ENCODE data around the gene IL1RL2.

Gene IL1RL2

DNA sequence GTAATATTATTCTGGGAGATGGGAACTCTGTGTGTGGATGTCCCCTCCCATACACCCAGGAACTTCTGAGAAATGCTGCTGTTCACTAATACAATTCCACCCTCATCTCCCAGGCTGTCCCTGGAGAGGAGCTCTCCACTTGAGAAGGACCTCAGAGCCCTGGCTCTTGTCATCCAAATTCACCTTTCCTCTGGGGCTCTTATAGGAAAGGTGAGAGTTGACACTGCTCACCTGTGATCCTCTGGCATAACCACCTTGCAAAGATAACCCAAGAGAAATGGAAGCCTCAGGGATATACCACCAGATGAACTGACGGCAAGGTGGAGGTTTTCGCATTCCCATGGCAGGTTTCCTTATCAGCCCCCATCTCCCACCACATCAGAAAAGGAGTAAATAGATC, 52.0 kb downstream of the IL1RL2 start:
- no peak for DNase-seq (ENCODE audit: low read depth)

DNA sequence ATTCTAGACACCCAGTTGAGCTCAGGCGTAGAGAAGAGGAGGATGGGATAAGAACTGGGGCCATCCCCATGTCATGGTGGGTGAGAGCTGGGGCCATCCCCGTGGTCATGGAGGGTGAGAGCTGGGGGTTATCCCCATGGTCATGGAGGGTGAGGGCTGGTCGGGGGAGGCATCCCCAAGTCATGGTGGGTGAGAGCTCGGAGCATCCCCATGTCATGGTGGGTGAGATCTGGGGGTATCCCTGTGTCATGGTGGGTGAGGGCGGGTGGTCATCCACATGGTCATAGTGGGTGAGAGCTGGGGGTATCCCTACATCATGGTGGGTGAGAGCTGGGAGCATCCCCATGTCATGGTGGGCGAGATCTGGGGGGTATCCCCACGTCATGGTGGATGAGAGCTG, 52.5 kb downstream of the IL1RL2 start:
- no peak for DNase-seq (ENCODE audit: low read depth)

DNA sequence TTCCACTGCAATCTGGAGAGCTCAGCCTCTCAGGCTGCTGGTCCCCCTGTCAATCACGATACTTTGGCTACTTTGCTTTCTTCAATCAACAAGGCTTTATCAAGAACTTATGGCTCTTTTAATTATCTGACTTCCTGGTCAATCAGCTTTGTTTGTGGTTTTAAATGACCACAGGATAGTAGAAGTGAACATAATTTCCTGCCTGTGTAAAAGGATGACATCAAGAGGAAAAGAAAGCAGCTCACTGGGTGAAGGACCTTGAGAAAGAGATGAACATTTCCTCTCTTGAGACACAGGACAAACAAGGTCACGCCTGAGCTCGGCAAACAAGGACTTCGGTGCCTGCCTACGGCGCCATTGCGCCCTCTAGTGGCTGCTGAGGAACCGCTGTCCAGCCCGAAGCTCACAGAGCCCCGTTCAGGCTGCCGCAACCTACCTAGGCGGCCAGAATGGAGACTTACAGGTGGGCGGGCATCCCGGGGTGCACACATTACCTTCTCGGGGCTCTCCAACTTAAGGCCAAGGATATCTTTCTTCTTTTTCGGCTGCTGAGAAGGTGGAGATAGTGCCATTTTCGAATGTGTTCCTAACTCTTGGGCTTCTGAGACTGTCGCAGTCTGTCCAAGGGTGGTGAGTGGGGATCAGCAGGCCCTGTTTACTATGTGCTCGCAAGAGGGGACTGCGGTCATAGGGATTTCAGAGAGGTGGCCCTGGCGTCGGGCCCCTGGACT, 54.0 kb downstream of the IL1RL2 start:
- peak; percentile 53 for DNase-seq (ENCODE audit: low read depth)

DNA sequence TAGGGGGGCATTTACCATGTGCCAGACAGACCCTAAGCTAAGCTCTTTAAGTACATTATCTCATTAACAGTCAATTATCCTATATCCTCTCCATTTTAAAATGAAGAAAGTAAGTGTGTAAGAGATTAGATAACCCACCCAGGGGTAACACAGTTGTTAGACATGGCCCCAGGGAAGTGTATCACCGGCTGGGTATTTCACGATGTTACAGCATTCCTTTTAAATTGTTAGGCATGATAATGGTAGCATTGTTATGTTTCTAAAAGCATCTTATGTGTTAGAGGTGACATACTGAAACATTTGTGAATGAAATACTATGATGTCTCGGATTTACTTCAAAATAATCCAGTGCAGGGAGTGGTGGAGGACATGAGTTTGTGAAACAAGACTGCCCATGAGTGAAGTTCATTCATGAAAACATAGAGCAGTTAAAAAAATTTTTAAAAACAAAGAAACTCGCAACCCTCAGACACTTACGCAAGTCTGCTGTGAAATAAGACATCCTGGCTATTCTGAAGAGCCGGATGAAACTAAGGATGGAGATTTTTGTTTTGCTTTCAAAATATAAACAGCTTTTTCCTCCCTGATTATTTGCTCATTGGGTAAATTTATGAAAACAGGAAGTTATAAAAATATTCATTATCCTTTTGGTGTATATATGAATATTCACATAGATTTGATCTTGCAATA, 54.9 kb downstream of the IL1RL2 start:
- no peak for DNase-seq (ENCODE audit: low read depth)

DNA sequence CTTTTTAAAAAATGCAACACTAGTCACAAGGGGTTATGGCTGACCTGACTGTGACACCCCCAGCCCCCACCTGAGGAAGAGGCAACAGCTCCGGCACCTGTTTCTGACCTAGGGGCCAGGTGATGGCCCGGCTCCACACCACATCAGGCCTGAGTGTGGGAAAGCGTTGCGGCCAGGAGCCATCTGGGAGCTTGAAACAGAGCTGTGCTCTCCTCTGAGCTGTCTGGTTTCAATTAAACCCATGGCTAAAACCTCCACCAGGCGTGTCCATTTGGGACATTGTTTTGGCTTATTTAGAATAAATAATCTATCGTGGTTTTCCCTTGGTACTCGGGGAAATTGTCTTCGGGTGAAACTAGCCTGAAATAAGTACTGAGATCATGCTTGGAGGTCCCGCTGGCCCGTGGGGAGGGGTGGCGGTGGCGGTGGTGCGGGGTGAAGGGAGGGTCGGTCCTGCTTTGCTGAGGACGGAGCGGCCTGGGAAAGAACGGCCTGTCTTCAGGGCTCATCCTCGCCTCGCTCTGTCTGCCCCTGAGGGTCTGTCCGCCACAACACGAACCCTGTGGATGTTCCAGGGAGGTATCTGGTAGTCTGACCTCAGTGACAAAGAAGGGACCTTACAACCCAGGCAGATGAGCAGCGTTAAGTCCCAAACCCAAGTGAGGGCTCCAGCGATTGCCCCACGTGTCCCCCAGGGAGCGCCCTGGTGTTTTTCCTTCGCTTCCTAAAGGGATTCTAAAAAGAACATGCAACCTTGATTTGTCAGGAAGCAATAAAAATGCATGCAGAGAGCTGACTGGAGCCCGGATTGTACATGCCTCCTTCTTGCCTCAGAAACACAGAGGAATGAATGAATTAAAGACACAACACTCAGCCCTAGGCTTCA, 58.7 kb downstream of the IL1RL2 start:
- no peak for DNase-seq (ENCODE audit: low read depth)

DNA sequence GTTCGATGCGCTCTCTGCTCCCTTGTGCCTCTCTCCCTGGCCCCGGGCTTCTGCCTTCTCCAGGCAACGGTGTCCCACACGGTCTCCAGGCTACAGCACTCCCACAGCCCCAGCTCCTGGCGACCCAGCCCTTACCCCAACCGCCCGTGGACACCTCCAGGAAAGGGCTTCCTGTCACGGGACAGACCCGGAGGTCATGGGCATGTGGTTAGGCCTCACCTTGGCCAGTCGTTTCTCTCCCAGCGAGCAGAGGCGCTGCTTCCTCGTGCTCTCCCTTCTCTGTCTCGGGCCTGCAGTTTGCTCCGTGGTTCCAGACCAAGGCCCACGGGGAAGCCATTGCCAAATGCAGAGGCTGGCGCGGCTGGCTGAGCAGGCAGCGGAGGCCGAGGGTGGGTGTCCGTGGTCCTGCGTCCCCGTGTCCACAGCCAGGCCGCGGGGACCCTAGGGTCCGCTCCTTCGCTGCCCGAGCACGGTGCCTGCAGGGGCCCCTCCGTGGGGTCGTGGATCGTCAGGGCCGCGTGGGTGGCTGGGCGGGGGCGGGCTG, 63.5 kb downstream of the IL1RL2 start:
- no peak for DNase-seq (ENCODE audit: low read depth)

DNA sequence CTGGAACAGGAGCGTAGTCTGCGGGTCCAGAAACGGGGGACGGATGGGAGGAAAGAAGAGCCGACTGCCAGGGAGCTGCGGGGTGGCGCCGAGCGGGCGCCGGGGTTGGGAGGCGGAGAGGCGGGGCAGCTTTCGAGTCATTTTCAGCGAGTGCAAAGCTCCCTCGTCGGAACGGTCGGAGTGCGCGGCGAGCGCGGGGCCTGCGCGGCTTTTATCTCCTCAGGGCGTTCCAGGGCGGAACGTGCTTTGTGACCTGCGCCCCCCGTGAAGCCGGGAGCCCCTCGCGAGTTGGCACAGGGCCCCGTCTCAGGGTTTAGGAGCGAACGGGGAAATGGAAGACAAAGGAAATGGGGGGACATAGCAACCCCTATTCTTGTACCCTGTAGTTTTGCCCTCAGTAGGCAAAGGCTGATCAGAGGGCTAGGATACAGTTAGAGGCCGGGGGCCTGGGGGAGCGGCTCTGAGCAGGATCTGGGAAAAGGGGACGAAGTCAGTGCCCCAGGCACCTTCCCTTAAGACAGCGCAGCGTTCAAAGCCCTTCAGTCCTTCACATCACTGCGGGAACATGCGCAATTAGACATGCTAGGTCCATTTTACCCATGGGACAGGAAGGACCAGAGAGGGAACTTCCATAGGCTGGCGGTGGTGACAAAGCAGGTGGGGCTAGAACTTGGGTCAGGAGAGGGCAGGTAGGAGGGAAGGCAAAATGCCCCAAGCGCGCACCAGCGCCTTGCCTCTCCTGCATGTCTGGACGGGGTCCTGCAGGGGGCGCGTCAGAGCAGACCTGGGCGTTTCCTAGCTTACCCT, 64.4 kb downstream of the IL1RL2 start:
- DNase-seq (ENCODE audit: low read depth): no peak

DNA sequence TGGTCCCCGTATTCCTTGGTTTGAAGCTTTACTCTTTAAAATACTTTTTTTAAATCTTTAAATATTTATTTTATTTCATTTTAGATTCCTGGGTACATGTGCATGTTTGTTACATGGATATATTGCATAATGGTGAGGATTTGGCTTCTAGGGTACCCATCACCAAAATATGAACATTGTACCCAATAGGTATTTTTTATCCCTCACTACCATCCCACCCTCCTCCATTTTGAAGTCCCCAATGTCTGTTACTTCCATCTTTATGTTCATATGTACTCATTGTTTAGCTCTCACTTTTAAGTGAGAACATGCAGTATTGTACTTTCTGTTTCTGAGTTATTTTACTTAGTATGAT, 65.0 kb downstream of the IL1RL2 start:
- DNase-seq (ENCODE audit: low read depth): no peak

DNA sequence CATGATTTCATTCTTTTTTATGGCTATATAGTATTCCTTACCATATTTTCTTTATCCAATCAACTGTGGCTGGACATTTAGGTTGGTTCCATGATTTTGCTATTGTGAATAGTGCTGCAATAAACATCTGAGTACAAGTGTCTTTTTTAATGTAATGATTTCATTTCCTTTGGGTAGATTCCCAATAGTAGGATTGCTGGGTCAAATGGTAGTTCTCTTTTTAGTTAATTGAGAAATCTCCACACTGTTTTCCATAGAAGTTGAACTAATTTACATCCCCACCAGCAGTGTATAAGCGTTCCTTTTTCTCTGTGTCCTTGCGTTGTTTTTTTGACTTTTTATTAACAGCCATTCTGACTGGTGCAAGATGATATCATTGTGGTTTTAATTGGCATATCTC, 65.4 kb downstream of the IL1RL2 start:
- DNase-seq (ENCODE audit: low read depth): no peak

DNA sequence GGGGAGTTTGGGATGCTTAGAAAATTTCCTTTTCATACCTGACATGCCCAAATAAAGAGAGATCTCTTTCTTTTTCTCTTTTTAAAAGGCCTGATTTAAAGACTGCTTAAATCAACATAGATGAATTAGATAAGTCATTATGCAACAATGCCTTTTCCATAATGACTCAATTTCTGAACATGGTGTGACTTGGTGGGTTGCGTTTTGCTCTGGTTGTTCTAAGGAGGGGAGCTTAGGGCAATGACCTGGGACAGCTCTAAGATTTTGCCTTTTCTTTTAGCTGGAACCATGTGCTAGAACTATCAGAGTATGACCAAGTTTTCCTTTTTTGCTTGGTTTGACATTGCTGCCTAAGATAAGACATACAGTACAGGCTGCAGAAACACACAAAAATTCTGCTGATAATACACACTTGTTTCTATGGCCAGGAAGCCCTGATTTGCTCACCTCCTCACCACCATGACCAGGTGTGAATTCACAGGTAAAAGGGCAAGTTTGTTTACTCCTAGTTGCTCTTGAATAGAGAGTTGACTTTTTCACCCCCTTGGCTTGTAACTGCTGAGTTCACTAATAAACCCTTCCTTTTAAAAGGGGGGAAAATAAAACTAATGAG, 66.4 kb downstream of the IL1RL2 start:
- DNase-seq (ENCODE audit: low read depth): no peak

DNA sequence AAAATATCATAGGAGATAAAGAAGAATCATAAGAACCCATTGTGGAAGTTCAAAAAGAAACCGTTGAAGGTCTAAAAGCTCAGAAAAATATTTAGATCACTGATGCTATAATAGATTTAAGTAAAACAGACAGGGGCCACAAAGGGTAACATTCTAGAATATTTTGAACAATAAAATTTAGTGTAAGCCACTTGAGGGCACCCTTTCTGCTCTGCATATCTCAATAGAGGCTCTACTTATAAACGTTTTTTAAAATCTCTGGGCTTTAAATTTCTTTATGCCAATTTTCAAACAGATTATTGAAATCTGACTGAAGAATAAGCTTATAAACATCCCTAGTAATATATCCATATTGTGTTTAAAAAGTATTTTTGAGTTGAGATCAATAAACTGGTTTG, 66.9 kb downstream of the IL1RL2 start:
- DNase-seq (ENCODE audit: low read depth): no peak

DNA sequence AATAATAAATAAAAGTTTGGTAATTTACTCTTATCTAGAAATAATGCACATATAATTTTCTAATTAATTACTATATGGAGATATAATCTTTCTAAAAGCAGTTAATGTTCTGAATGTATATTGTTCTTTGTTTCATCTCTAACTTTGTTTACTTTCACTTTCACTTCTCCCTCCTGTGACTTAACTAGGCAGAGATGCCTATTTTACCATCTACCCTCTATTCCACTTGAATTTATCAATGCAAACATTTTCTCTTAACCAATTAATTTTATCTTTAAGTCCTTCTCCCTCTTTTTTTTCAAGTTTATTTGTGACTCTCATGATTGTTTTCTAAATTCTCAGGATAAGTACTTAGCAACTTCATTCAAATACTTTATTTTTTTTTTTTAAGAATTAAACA, 69.5 kb downstream of the IL1RL2 start:
- no peak for DNase-seq (ENCODE audit: low read depth)

DNA sequence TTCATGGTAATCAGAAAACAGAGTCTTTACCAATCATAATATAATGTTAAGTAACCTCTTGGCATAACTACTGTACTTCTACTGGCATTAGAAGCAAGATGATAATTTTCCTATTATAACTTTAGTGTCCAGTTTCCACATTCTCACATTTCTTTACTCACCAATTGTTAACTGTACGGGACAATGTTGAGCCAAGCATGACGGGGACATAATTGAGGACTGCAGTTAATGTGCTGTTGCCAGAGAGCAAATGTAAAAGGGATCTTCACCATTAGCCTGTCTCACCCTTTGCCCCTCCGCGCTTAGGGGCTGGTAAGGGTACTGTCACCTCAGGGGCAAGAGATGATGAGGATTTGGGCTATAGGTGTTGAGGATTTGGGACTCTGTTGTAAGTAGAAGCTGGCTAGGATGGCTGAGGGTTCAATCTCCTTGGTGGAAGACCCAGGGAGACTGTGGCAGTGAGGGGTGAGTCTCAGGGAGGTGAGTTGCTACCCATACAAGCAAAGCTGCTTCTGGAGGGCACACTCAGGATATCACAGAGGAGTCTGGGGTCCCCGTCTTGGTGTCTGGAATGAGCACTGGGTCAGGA, 70.1 kb downstream of the IL1RL2 start:
- DNase-seq (ENCODE audit: low read depth): no peak

DNA sequence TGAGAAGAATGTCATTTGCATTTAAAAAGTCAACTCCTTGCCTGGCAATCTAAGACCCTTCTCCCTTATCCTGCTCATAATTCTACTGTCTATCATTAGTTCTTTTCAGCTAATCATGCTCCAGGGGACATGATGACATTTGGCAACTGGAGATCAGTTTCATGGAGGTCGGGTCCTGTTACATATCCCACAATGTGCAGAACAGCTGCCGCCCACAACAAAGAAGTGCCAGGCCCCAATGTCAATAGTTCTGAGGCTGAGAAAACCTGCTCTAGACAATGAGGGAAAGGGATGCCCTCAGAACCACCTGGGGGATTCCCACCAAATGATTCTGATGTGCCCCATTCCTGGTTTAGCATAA, 71.2 kb downstream of the IL1RL2 start:
- no peak for DNase-seq (ENCODE audit: low read depth)

DNA sequence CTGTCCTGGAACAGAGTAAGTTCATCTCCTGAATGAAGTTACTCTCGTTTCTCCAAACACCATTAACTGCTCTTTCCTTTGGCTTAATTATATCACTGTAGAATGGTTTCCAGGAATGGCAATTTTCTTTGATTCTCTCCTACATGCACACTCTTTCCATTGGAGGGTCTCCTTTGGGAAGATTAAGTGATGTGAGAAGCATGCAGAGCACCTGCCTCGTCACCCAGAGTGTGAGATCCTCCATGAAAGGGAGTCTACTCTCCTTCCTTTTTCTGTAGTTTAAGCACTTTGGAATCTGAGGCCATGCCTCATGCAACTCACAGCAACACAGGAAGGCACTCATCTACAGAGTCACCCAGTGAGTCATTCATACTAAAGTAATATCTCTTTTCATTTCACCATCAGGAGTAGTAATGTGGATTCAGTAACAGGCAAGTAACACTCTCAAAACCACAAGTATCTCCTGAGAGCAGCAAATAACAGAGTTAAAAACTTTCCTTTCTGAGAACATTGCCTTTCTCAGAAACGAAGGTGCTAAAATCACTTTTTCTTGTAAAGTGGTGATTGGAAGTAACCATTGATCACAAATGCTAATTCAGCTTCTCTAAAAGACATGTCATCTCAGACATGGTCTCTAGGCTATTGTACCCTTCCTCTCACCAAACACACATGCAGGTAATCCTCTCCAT, 71.7 kb downstream of the IL1RL2 start:
- DNase-seq (ENCODE audit: low read depth): no peak

DNA sequence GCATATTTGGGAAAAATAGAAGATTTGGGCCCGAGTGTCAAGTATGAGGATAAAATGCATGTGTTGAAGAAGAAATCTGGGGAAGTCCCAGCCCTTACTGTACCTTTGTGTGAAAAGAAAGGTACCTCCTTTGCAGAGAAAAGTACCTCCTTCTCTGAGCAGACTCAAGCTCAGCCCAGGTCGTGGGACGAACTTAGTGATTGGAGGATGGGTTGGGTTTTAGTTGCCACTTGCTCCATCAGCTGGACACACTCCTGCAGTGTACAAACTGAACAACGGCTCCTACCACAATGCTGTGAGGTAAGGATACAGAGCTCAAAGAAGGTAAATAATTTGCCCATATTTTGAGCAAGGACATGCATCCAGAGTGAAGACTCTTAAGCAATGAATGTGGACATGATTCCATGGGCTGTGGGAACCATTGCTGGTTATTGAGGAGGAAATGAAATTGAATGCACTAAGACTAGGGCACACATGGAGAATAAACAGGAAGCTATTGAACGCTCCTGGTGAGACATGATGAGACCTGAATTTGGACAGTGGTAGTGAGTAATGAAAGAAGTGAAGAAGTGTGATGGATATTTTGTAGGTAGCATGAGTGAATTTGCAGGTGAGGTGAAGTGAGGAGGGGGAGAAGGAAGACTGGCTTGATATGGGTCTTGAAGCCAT, 74.8 kb downstream of the IL1RL2 start:
- DNase-seq (ENCODE audit: low read depth): no peak

DNA sequence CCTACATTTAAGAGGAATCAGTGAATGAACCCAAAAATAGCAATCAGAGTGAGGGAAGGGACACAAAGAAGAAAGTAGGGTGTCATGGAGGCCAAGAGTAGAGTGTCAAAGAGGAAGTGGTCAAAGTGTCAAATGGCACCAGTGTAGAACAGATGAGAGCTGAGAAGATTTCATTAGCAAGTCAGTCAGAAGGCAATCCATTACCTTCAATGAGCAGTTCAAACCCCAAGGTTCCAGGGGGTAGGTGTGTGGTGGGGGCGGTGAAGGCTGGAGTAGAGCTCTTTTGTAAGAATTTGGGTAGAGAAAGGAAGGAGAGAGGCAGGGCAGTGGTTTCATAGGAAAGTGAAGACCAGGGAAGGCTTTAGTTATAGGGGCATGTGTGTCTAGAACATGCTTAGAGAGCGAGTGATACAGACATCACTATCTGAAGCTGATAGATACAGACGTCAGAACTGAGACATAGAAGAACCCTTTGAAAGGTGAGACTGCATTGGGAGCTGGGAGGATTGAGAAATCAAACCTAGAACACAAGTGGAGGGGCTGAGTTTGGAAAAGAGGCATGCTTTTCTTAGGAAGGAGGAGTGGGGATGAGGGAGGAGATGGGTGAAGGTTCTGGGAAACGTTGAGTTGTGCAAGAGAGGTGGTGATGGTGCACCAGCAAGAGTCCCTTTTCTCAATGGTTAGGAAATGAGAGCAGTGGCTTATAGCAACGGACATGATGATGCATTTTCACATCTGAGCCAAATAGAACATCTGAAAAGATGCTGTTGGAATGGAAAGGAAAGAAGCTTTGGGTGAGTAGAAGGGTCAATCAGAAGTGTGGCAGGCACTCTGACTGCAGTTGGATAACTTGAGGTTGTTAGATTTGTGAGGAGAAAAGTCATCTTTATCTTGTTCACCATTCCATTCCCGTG, 75.7 kb downstream of the IL1RL2 start:
- no peak for DNase-seq (ENCODE audit: low read depth)

DNA sequence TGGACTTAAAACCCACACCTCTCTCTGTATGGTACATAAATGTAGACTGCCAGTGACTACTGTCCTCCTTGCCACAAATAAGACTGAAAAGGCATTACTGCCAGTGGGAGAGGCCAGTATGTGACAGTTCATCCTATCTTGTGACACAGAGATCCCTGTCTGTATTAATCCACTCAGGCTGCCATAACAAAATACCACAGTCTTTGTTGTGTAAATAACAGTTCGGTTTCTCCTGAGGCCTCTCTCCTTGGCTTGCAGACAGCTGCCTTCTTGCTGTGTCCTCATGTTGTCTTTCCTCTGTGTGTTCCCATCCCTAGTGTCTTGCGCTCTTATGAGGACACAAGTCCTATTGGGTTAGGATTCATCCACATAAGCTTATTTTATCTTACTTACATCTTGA, 78.1 kb downstream of the IL1RL2 start:
- no peak for DNase-seq (ENCODE audit: low read depth)

DNA sequence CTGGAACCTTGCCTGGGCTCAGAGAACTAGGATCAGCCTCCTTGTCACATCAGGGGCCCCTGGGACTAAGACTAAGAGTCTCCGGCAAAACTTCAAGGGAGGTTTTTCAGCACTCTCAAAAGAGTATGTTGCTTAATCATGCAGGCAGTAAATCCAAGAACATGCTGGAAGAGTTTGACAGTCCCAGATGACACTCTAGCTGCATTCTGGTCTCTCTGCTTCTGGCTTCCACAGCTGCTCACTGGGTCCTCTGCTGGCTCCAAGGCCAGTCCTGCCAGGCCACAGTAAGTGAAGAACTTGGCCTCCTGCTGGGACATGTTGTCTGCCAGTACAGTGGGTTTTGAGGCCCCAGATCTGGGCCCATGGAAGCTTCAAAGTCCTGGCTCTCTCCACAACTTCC, 79.4 kb downstream of the IL1RL2 start:
- no peak for DNase-seq (ENCODE audit: low read depth)

Measured in CMK (cell line).